HepG2 (cell line): Measurements from ENCODE around the gene UTRN. TPM values are rescaled to one million over a fixed set of nuclear protein-coding genes. Genes with fewer than 3 reads are reported as not detected.
A peak's percentile ranks its signal among the peaks of the same experiment; 100 is the strongest.

Experiments
- AGO1 ChIP-seq: fragments of 200-400 bp; formaldehyde crosslinking; IDR thresholded peaks from 2 replicates; pipeline ENCODE4 v1.6.1; 2017; ENCODE audit warnings: mild to moderate bottlenecking, low read depth, low read length, moderate library complexity; ENCODE audit not compliant: poor library complexity, severe bottlenecking
- DNMT3B ChIP-seq: conservative IDR thresholded peaks from 2 replicates; pipeline ENCODE4 v1.6.1; 2016; ENCODE audit warnings: missing biosample characterization, control low read depth
- IKZF4 ChIP-seq: sonication (generic); formaldehyde crosslinking; IDR thresholded peaks from 2 replicates; pipeline ENCODE4 v1.5.1; 2020; ENCODE audit warnings: borderline replicate concordance, mild to moderate bottlenecking, low read depth, missing genetic modification reagents; ENCODE audit errors: not compliant biosample characterization
- ISL2 ChIP-seq: sonication (generic); formaldehyde crosslinking; IDR thresholded peaks from 2 replicates; pipeline ENCODE4 v1.5.0; 2020; ENCODE audit warnings: missing genetic modification reagents
- KDM6A ChIP-seq: IDR thresholded peaks from 2 replicates; pipeline ENCODE4 v1.6.1; 2016; ENCODE audit warnings: low read depth
- SALL1 ChIP-seq: sonication (generic); formaldehyde crosslinking; IDR thresholded peaks from 2 replicates; pipeline ENCODE4 v1.8.0; 2022; ENCODE audit warnings: mild to moderate bottlenecking, missing genetic modification reagents
- SALL2 ChIP-seq: sonication (generic); formaldehyde crosslinking; IDR thresholded peaks from 2 replicates; pipeline ENCODE4 v1.8.1; 2023; ENCODE audit warnings: mild to moderate bottlenecking, missing genetic modification reagents, inconsistent platforms
- ZNF136 ChIP-seq: sonication (generic); formaldehyde crosslinking; IDR thresholded peaks from 2 replicates; pipeline ENCODE4 v1.8.1; 2022; ENCODE audit warnings: low read depth, mild to moderate bottlenecking, moderate library complexity, missing genetic modification reagents
- polyA plus RNA-seq, 8 experiments: library from polyadenylated mRNA; depleted of rRNA in 3 of 8; stranded (reverse) in 7 of 8; unstranded in 1 of 8; fragments of >200 nt; fragmentation: Illumina TruSeq in 4 of 8; extraction: Trizol in 4 of 8; gene quantifications; 2 replicates each; pipeline versions ENCODE4 v1.2.1 to v1.2.3, GENCODE V29; 2011 to 2016; ENCODE audit warnings: low read depth in 4 of 8, missing spikeins in 1 of 8, mixed read lengths in 1 of 8; ENCODE audit not compliant: insufficient read depth in 1 of 8
- total RNA-seq, 5 experiments: library from RNA; depleted of rRNA; stranded (reverse); fragments of >200 nt; fragmentation: Illumina TruSeq; extraction: Trizol; gene quantifications; 2 replicates each; pipeline ENCODE4 v1.2.3, GENCODE V29; 2016; ENCODE audit warnings: low read depth in 1 of 5
- TF ChIP-seq, protein P1 (sequence below): sonication (generic); formaldehyde crosslinking; IDR thresholded peaks from 2 replicates; pipeline ENCODE4 v1.4.0; 2020; ENCODE audit warnings: mild to moderate bottlenecking, missing genetic modification reagents, borderline replicate concordance
- TF ChIP-seq, protein P2 (sequence below), 2 experiments: sonication (generic) in 1 of 2; formaldehyde crosslinking in 1 of 2; IDR thresholded peaks; 2 replicates each; pipeline versions ENCODE4 v1.6.1 to v1.9.0; 2014 to 2022; ENCODE audit warnings: antibody characterized with exemption in 1 of 2, borderline replicate concordance in 1 of 2, inconsistent platforms in 1 of 2, low read depth in 1 of 2, missing genetic modification reagents in 1 of 2
- TF ChIP-seq, protein P3 (sequence below): sonication (generic); formaldehyde crosslinking; IDR thresholded peaks from 2 replicates; pipeline ENCODE4 v1.5.0; 2020; ENCODE audit warnings: mild to moderate bottlenecking, missing genetic modification reagents

Gene UTRN
- total and polyA plus RNA-seq, 2 of the 13 experiments (the other 11 are each of a cell fraction or from before 2014, with no cell fraction given): 102 to 116 TPM

DNA sequence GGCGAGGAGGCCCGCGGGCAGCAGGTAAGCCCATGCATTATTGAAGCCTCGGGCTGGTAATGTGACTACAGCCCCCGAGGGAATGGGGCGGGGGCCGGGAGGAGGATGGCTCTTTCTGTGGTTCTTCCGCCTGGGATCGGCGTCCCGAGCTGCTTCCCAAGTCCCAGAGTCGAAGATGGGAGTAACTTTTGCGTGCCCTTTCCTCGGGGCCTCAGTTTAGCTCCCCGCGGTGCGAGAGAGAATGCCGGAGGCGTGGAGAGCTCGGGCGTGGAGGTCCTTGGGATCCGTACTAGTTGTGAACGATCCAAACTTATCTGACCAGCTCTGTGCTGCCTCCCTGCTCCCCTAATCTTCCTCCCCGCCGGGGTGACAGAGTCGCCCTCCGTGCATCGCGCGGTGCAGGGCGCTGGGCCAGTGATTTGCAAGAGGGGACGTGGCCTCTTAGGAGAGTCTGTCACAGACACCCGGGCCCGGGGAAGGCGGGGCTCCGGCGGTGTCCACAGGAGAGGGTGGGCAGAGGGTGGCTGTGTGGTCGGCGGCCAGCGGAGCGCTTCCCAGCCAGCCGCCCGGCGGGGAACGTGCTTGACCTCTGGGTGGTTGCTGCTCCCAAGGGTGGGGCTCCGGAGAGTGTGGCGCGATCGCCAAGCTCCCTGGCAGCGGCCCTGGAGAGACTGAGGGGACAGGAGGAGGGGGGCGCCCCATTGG, 815 bp downstream of the UTRN start (continued):
- TF ChIP-seq, protein P1, sequence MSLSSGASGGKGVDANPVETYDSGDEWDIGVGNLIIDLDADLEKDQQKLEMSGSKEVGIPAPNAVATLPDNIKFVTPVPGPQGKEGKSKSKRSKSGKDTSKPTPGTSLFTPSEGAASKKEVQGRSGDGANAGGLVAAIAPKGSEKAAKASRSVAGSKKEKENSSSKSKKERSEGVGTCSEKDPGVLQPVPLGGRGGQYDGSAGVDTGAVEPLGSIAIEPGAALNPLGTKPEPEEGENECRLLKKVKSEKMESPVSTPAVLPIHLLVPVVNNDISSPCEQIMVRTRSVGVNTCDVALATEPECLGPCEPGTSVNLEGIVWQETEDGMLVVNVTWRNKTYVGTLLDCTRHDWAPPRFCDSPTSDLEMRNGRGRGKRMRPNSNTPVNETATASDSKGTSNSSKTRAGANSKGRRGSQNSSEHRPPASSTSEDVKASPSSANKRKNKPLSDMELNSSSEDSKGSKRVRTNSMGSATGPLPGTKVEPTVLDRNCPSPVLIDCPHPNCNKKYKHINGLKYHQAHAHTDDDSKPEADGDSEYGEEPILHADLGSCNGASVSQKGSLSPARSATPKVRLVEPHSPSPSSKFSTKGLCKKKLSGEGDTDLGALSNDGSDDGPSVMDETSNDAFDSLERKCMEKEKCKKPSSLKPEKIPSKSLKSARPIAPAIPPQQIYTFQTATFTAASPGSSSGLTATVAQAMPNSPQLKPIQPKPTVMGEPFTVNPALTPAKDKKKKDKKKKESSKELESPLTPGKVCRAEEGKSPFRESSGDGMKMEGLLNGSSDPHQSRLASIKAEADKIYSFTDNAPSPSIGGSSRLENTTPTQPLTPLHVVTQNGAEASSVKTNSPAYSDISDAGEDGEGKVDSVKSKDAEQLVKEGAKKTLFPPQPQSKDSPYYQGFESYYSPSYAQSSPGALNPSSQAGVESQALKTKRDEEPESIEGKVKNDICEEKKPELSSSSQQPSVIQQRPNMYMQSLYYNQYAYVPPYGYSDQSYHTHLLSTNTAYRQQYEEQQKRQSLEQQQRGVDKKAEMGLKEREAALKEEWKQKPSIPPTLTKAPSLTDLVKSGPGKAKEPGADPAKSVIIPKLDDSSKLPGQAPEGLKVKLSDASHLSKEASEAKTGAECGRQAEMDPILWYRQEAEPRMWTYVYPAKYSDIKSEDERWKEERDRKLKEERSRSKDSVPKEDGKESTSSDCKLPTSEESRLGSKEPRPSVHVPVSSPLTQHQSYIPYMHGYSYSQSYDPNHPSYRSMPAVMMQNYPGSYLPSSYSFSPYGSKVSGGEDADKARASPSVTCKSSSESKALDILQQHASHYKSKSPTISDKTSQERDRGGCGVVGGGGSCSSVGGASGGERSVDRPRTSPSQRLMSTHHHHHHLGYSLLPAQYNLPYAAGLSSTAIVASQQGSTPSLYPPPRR (CRISPR knock-in tag): peak; percentile 57
- TF ChIP-seq IKZF4 (CRISPR knock-in tag): peak; percentile 24
- TF ChIP-seq KDM6A (CRISPR knock-in tag): no peak
- TF ChIP-seq, protein P2, sequence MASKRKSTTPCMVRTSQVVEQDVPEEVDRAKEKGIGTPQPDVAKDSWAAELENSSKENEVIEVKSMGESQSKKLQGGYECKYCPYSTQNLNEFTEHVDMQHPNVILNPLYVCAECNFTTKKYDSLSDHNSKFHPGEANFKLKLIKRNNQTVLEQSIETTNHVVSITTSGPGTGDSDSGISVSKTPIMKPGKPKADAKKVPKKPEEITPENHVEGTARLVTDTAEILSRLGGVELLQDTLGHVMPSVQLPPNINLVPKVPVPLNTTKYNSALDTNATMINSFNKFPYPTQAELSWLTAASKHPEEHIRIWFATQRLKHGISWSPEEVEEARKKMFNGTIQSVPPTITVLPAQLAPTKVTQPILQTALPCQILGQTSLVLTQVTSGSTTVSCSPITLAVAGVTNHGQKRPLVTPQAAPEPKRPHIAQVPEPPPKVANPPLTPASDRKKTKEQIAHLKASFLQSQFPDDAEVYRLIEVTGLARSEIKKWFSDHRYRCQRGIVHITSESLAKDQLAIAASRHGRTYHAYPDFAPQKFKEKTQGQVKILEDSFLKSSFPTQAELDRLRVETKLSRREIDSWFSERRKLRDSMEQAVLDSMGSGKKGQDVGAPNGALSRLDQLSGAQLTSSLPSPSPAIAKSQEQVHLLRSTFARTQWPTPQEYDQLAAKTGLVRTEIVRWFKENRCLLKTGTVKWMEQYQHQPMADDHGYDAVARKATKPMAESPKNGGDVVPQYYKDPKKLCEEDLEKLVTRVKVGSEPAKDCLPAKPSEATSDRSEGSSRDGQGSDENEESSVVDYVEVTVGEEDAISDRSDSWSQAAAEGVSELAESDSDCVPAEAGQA (IDR thresholded peaks at IDR 0.05; ENCODE audit: low read depth): no peak; the same call in 1 of the 2 replicates
- TF ChIP-seq, protein P2 (CRISPR knock-in tag; IDR thresholded peaks at IDR 0.05; ENCODE audit: borderline replicate concordance): 0 out of 2 replicates have a peak, but pooled peaks have one; percentile 66
- TF ChIP-seq ZNF136 (CRISPR knock-in tag): no peak
- peak; percentile 45 for TF ChIP-seq AGO1
- peak; percentile 31; the same call in 1 of the 2 replicates for TF ChIP-seq DNMT3B (CRISPR knock-in tag)
- TF ChIP-seq SALL2: peak; percentile 32; the same call in 1 of the 2 replicates
- peak; percentile 47; the same call in 1 of the 2 replicates for TF ChIP-seq ISL2
- TF ChIP-seq SALL1 (CRISPR knock-in tag): peak; percentile 82
- TF ChIP-seq, protein P3, sequence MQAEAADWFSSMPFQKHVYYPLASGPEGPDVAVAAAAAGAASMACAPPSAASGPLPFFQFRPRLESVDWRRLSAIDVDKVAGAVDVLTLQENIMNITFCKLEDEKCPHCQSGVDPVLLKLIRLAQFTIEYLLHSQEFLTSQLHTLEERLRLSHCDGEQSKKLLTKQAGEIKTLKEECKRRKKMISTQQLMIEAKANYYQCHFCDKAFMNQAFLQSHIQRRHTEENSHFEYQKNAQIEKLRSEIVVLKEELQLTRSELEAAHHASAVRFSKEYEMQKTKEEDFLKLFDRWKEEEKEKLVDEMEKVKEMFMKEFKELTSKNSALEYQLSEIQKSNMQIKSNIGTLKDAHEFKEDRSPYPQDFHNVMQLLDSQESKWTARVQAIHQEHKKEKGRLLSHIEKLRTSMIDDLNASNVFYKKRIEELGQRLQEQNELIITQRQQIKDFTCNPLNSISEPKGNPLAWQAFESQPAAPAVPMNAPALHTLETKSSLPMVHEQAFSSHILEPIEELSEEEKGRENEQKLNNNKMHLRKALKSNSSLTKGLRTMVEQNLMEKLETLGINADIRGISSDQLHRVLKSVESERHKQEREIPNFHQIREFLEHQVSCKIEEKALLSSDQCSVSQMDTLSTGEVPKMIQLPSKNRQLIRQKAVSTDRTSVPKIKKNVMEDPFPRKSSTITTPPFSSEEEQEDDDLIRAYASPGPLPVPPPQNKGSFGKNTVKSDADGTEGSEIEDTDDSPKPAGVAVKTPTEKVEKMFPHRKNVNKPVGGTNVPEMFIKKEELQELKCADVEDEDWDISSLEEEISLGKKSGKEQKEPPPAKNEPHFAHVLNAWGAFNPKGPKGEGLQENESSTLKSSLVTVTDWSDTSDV (CRISPR knock-in tag): peak; percentile 51; the same call in 1 of the 2 replicates
